DOHH2 (cell line): ENCODE data around the gene LSP1.

ENCODE experiments used
- H3F3A ChIP-seq: fragments of 200-600 bp; sonication (generic), shearing (Covaris generic); 2 replicates; pipeline ENCODE4 v1.6.0; 2016; ENCODE audit warnings: antibody characterized with exemption, mild to moderate bottlenecking; ENCODE audit not compliant: control insufficient read depth, insufficient read depth
- H3K27ac ChIP-seq: fragments of 200-600 bp; sonication (generic); 2 replicates; pipeline ENCODE4 v1.5.1; 2014; ENCODE audit warnings: low read depth, mild to moderate bottlenecking, low read length, moderate library complexity
- H3K27me3 ChIP-seq: fragments of 200-600 bp; sonication (generic); 2 replicates; pipeline ENCODE4 v1.6.1; 2014; ENCODE audit warnings: mild to moderate bottlenecking, low read length, mixed read lengths; ENCODE audit not compliant: control insufficient read depth
- H3K36me3 ChIP-seq: fragments of 200-600 bp; sonication (generic); 2 replicates; pipeline ENCODE4 v1.6.1; 2014; ENCODE audit warnings: mild to moderate bottlenecking, low read length, moderate library complexity, mixed read lengths; ENCODE audit not compliant: control insufficient read depth
- H3K4me1 ChIP-seq: fragments of 200-600 bp; sonication (generic); 2 replicates; pipeline ENCODE4 v1.6.1; 2014; ENCODE audit warnings: mild to moderate bottlenecking, low read length, mixed read lengths; ENCODE audit not compliant: control insufficient read depth
- H3K4me2 ChIP-seq: fragments of 200-600 bp; sonication (generic); 2 replicates; pipeline ENCODE4 v1.6.0; 2014; ENCODE audit warnings: mild to moderate bottlenecking, low read length, moderate library complexity
- H3K4me3 ChIP-seq: fragments of 200-600 bp; sonication (generic); 2 replicates; pipeline ENCODE4 v1.5.1; 2014; ENCODE audit warnings: mild to moderate bottlenecking, low read length, mixed read lengths
- H3K79me2 ChIP-seq: fragments of 200-600 bp; sonication (generic); 2 replicates; pipeline ENCODE4 v1.6.1; 2014; ENCODE audit warnings: mild to moderate bottlenecking, low read length, mixed read lengths; ENCODE audit not compliant: control insufficient read depth
- H3K9me2 ChIP-seq: fragments of 200-600 bp; sonication (generic); replicated peaks from 2 replicates; pipeline ENCODE4 v1.6.1; 2014; ENCODE audit warnings: mild to moderate bottlenecking, low read length, mixed read lengths; ENCODE audit not compliant: control insufficient read depth
- H3K9me3 ChIP-seq: fragments of 200-600 bp; sonication (generic); 2 replicates; pipeline ENCODE4 v1.6.1; 2014; ENCODE audit warnings: antibody characterized with exemption, low read length, mixed read lengths; ENCODE audit not compliant: control insufficient read depth, insufficient read depth
- H4K20me1 ChIP-seq: fragments of 200-600 bp; sonication (generic); 2 replicates; pipeline ENCODE4 v1.6.0; 2014; ENCODE audit warnings: low read depth, mild to moderate bottlenecking, antibody characterized with exemption, low read length, moderate library complexity; ENCODE audit not compliant: control insufficient read depth, insufficient read depth
- CTCF ChIP-seq: fragments of 200-600 bp; sonication (generic); IDR thresholded peaks from one replicate; pipeline ENCODE4 v1.5.1; 2014; ENCODE audit warnings: antibody characterized with exemption, mild to moderate bottlenecking, low read depth, low read length; ENCODE audit not compliant: poor library complexity, severe bottlenecking
- EZH2phosphoT487 ChIP-seq: fragments of 200-600 bp; sonication (generic); IDR thresholded peaks from 2 replicates; pipeline ENCODE4 v1.6.1; 2017; ENCODE audit warnings: borderline replicate concordance, mild to moderate bottlenecking, antibody characterized with exemption, low read length, moderate library complexity, mixed read lengths

The LSP1 gene

DNA sequence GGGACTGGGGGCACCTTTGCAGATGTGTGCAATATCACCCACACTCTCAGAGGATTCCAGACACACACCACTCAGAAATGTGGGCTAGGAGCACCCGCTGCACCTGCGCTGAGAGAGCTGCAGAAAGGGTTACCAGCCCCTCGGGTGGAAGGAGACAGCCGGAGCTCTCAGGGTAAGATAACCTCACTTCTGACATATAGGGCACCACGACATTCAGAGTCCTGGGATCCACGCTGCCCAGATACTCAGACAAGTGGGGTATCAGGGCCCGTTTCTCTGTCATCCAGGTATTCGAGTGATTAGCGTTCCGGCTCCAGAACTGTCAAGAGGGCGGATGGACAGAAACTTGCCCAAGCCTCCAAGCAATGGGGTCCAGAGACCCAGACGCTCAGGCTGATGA, 24.3 kb upstream of the LSP1 start:
- Histone ChIP-seq H3K36me3 (no peaks in the 10 kb centered on the region), H3K79me2 (no peaks in the 10 kb centered on the region), H3K4me3 (no peak overlapping the region), H3K9me3 (no peaks in the 10 kb centered on the region), H3F3A (no peaks in the 10 kb centered on the region), H3K4me2 (no peak overlapping the region), H3K9me2 (no peaks in the 10 kb centered on the region), H4K20me1 (no peaks in the 10 kb centered on the region), H3K27me3 (peaks cover 14% of the 10 kb centered on the region), H3K4me1 (no peaks in the 10 kb centered on the region), H3K27ac (no peak overlapping the region)
- TF ChIP-seq CTCF (no peak), EZH2phosphoT487 (no peak)

- Histone ChIP-seq H3F3A (no peaks in the 10 kb centered on the region), H3K4me2 (no peak overlapping the region), H3K27me3 (peaks cover 14% of the 10 kb centered on the region), H4K20me1 (no peaks in the 10 kb centered on the region), H3K79me2 (no peaks in the 10 kb centered on the region), H3K4me1 (no peaks in the 10 kb centered on the region), H3K4me3 (no peak overlapping the region), H3K27ac (no peak overlapping the region), H3K9me2 (no peaks in the 10 kb centered on the region), H3K36me3 (no peaks in the 10 kb centered on the region), H3K9me3 (no peaks in the 10 kb centered on the region)
- TF ChIP-seq CTCF (no peak), EZH2phosphoT487 (no peak)
Measured at GRCh38 chr11:1829039-1829820, 23.7 kb upstream of the LSP1 start.

DNA sequence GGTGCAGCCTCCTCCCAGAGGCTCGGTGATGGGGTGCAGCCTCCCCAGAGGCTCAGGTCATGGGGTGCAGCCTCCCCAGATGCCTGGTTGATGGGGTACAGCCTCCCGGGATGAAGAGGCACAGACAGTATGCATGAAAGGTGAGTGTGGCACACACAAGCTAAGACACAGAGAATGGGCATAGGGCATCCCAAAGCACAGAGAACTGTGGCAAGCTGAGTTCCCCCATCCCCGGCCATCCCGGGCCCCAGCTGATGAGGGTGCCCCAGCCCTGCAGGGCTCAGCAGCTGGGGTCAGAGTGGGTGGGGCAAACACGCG, 22.9 kb upstream of the LSP1 start:
- H3K27me3 ChIP-seq, result peaks cover 14% of the 10 kb centered on the region
- H3F3A ChIP-seq, result no peaks in the 10 kb centered on the region
- no peaks in the 10 kb centered on the region for H3K9me3 ChIP-seq
- H3K9me2 ChIP-seq, result no peaks in the 10 kb centered on the region
- H3K4me2 ChIP-seq, result no peak overlapping the region
- H3K79me2 ChIP-seq, result no peaks in the 10 kb centered on the region
- no peaks in the 10 kb centered on the region for H3K36me3 ChIP-seq
- H3K4me3 ChIP-seq, result no peak overlapping the region
- no peak for TF ChIP-seq EZH2phosphoT487
- TF ChIP-seq CTCF, result no peak
- no peaks in the 10 kb centered on the region for H4K20me1 ChIP-seq
- H3K27ac ChIP-seq, result no peak overlapping the region
- H3K4me1 ChIP-seq, result no peaks in the 10 kb centered on the region
